Measurements from ENCODE around the gene SLC1A5.

- TF ChIP-seq CTCF (IDR thresholded peaks at IDR 0.05) (no peak), POLR2A (IDR thresholded peaks at IDR 0.05) (no peak)
These were observed 2.5 kb downstream of the SLC1A5 start for GRCh38 chr19:46785980-46786235.
